Small intestine (tissue), 16 donors: Measurements from ENCODE around the gene SUMF1. TPM values are rescaled to one million over a fixed set of nuclear protein-coding genes. Genes with fewer than 3 reads are reported as not detected.

Source experiments
- DNase-seq, 2 donors: peaks; one replicate each; pipeline versions ENCODE4 v3.0.0 to v3.0.0-alpha.2; 2013
- FAIRE-seq: peaks from 2 replicates; lab custom pipeline; 2012; peaks lifted over from hg19 to GRCh38; lab: Jason Lieb, UNC
- H3K27ac ChIP-seq, 3 donors: one replicate each; pipeline ENCODE4 v1.5.1; 2013; ENCODE audit warnings: low read length in 2 of 3, mild to moderate bottlenecking in 2 of 3, control low read depth in 1 of 3, inconsistent platforms in 1 of 3, low read depth in 1 of 3, moderate library complexity in 1 of 3
- H3K27me3 ChIP-seq, 3 donors: one replicate each; pipeline ENCODE4 v1.6.1; 2013; ENCODE audit warnings: low read length in 3 of 3, inconsistent platforms in 1 of 3; ENCODE audit not compliant: control insufficient read depth in 3 of 3, insufficient read depth in 3 of 3
- H3K36me3 ChIP-seq, 3 donors: one replicate each; pipeline ENCODE4 v1.6.1; 2013; ENCODE audit warnings: low read length in 3 of 3, inconsistent platforms in 1 of 3, low read depth in 1 of 3, mild to moderate bottlenecking in 1 of 3, moderate library complexity in 1 of 3; ENCODE audit not compliant: control insufficient read depth in 3 of 3, insufficient read depth in 2 of 3
- H3K4me1 ChIP-seq, 3 donors: one replicate each; pipeline ENCODE4 v1.6.1; 2013; ENCODE audit warnings: low read length in 2 of 3, inconsistent platforms in 1 of 3, low read depth in 1 of 3, mild to moderate bottlenecking in 1 of 3, moderate library complexity in 1 of 3; ENCODE audit not compliant: control insufficient read depth in 3 of 3, insufficient read depth in 2 of 3
- H3K4me3 ChIP-seq, 3 donors: one replicate each; pipeline ENCODE4 v1.5.1; 2013; ENCODE audit warnings: low read length in 3 of 3, control low read depth in 1 of 3, inconsistent platforms in 1 of 3, low read depth in 1 of 3, mild to moderate bottlenecking in 1 of 3, moderate library complexity in 1 of 3
- H3K9me3 ChIP-seq, 2 donors: one replicate each; pipeline ENCODE4 v1.6.1; 2013; ENCODE audit warnings: low read depth in 1 of 2, low read length in 1 of 2; ENCODE audit not compliant: control insufficient read depth in 2 of 2, insufficient read depth in 1 of 2
- WGBS, 3 donors: extraction: QIAGEN DNeasy Blood & Tissue Kit; methylation state at CpG; one replicate each; pipeline ENCODE4 v1.1.7; 2013; 5-methylcytosine and 5-hydroxymethylcytosine counted together
- long read RNA-seq, 10 donors: transcript quantifications; one replicate each; lab custom pipeline, GENCODE V29; 2026
- polyA plus RNA-seq, 4 donors: library from polyadenylated mRNA; stranded (reverse) in 3 of 4; unstranded in 1 of 4; fragments of 200-250 nt in 3 of 4; fragments of 120-200 nt in 1 of 4; gene quantifications; one replicate each; pipeline versions ENCODE4 v1.2.1 to v1.2.3, GENCODE V29; 2013
- donor health status: healthy with polysubstance abuse.
- donor health status: control.
- donor health status: control.
- donor health status: Bipolar disorder and iron deficiency.
- donor health status: healthy.

The SUMF1 gene
- 10 to 100 TPM in 2 of 4 donors, 1 to 10 TPM in 2; 3.8 to 39.0 (median 14.4) TPM for polyA plus RNA-seq
- long read RNA-seq, donor 1: 0 reads
- long read RNA-seq, donor 2, transcript SUMF1-201 (9 exons, 2,159 nt): major isoform, 9 of 9 reads
- long read RNA-seq, donor 2, partial matches to known transcripts: 0 of 9 reads
- long read RNA-seq, donor 2, other reads (novel, unspliced or antisense): 0 of 9 reads
- long read RNA-seq, donor 3, transcript SUMF1-201 (9 exons, 2,159 nt): major isoform, 9 of 39 reads
- long read RNA-seq, donor 3, partial matches to known transcripts: 30 of 39 reads
- long read RNA-seq, donor 3, other reads (novel, unspliced or antisense): 0 of 39 reads
- long read RNA-seq, donor 4: 0 reads
- long read RNA-seq, donor 5, partial matches to known transcripts: 0 of 3 reads
- long read RNA-seq, donor 5, other reads (novel, unspliced or antisense): 0 of 3 reads
- long read RNA-seq, donor 6, transcript SUMF1-201 (9 exons, 2,159 nt): major isoform, 11 of 12 reads
- long read RNA-seq, donor 6, partial matches to known transcripts: 0 of 12 reads
- long read RNA-seq, donor 6, other reads (novel, unspliced or antisense): 0 of 12 reads
- long read RNA-seq, donor 7: 0 reads
- long read RNA-seq, donor 8: 0 reads
- long read RNA-seq, donor 9, partial matches to known transcripts: 0 of 2 reads
- long read RNA-seq, donor 9, other reads (novel, unspliced or antisense): 0 of 2 reads
- long read RNA-seq, donor 10, transcript SUMF1-201 (9 exons, 2,159 nt): major isoform, 18 of 18 reads
- long read RNA-seq, donor 10, partial matches to known transcripts: 0 of 18 reads
- long read RNA-seq, donor 10, other reads (novel, unspliced or antisense): 0 of 18 reads

- FAIRE-seq: no peak
- Histone ChIP-seq H3K27me3 (peaks cover 0 to 8% (median 0%) of the 10 kb centered on the region in 3 donors), H3K9me3 (no peaks in the 10 kb centered on the region), H3K36me3 (no peaks in the 10 kb centered on the region), H3K4me1 (no peaks in the 10 kb centered on the region), H3K4me3 (peak within 1 kb of the TSS; percentile 83 to 97 (median 91)), H3K27ac (peak within 1 kb of the TSS; percentile 78 to 97 (median 94))
- 0 to 1% (median 1%) methylated on average over 47 of the region's 47 CpGs for WGBS, 3 donors
- peak; percentile 86 to 94 for DNase-seq
These were observed at the start of gene SUMF1 for GRCh38 chr3:4466741-4467521. TSS of gene SUMF1 (minus strand) at chr3:4467269. CDS start at chr3:4467245, 24 bp downstream.

GRCh38 chr3:4515916-4516579 is 49.0 kb upstream of the SUMF1 start:
- Histone ChIP-seq H3K4me3 (no peak overlapping the region), H3K27ac (no peak overlapping the region), H3K4me1 (no peaks in the 10 kb centered on the region), H3K9me3 (no peaks in the 10 kb centered on the region), H3K27me3 (no peaks in the 10 kb centered on the region), H3K36me3 (peaks cover 0 to 2% (median 0%) of the 10 kb centered on the region in 3 donors)
- no peak for DNase-seq
- WGBS, 3 donors: 80 to 82% (median 80%) methylated on average over 7 of the region's 7 CpGs
- FAIRE-seq: no peak

DNA sequence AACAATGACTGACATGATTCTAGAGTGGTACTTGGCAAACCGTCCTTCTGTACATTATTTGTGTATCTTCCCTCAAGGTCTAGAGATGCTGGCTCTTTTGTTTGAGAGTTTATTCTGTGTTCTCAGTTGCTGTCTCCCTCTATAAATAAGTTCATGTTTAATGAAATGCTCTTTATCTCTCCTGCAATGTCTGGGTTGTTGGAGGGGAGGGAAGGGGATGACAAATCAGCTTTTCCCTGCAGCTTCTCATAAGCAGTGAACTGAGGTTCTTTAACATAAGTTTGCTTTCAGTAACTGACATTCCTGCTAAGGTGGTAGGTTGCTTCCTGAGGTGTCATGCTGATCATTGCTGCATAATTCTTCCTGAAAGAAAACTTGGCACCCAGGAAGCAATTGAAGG is 47.8 kb upstream of the SUMF1 start:
- no peak overlapping the region for H3K27ac ChIP-seq
- H3K4me1 ChIP-seq: no peaks in the 10 kb centered on the region
- no peak for DNase-seq
- H3K4me3 ChIP-seq: no peak overlapping the region
- H3K27me3 ChIP-seq: no peaks in the 10 kb centered on the region
- no peak for FAIRE-seq
- H3K36me3 ChIP-seq: peaks cover 0 to 2% (median 0%) of the 10 kb centered on the region in 3 donors
- H3K9me3 ChIP-seq: no peaks in the 10 kb centered on the region
- WGBS, 3 donors: 82 to 86% (median 86%) methylated on average over 1 of the region's 1 CpG

GRCh38 chr3:4514321-4514720 is 47.3 kb upstream of the SUMF1 start:
- H3K36me3 ChIP-seq: peaks cover 0 to 2% (median 0%) of the 10 kb centered on the region in 3 donors
- no peaks in the 10 kb centered on the region for H3K9me3 ChIP-seq
- H3K27ac ChIP-seq: no peak overlapping the region
- no peaks in the 10 kb centered on the region for H3K27me3 ChIP-seq
- WGBS, 3 donors: 89 to 93% (median 90%) methylated on average over 5 of the region's 5 CpGs
- FAIRE-seq (no peak), DNase-seq (no peak)
- H3K4me3 ChIP-seq: no peak overlapping the region
- H3K4me1 ChIP-seq: no peaks in the 10 kb centered on the region

- Histone ChIP-seq H3K4me3 (no peak overlapping the region), H3K27me3 (no peaks in the 10 kb centered on the region), H3K4me1 (no peaks in the 10 kb centered on the region), H3K27ac (peak overlapping the region in 1 of 3 donors; percentile 27), H3K9me3 (no peaks in the 10 kb centered on the region), H3K36me3 (peaks cover 0 to 2% (median 0%) of the 10 kb centered on the region in 3 donors)
- DNase-seq: peak in 1 of 2 donors; percentile 11
- WGBS, 3 donors: 58 to 84% (median 75%) methylated on average over 15 of the region's 15 CpGs
- FAIRE-seq: no peak
These were observed 46.0 kb upstream of the SUMF1 start for GRCh38 chr3:4512895-4513616.

DNA sequence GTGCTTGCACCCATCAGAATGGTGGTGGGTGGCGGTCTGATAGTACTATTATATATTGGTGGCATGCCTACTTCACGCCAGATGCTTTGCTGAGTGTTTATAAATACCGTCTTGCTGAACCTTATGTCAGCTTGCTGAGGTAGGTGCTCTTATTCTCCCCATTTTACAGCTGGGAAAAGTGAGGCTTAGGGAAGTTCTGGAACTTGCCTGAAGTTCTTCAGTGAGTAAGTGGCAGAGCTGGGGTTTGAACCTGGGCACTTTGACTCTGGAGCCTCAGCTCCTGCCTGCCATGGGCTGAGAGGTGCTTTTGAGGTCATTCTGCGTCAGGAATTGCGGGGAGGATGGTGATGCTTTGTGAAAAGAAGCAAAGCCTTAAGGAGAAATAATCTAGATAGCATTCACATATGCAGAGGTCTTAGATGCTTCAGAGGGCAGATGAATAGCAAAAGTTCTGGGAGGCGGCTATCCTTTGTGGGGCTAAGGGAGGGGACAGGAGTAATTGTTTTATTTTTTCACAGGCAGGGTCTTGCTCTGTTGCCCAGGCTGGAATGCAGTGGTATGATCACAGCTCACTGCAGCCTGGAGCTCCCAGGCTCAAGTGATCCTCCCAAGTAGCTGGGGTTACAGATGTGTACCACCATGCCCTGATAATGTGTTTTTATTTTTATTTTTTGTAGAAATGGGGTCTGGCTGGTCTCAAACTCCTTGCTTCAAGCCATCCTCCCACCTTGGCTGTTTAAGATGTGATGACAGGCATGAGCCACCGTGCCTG is 44.6 kb upstream of the SUMF1 start:
- no peaks in the 10 kb centered on the region for H3K9me3 ChIP-seq
- FAIRE-seq (no peak), DNase-seq (no peak)
- H3K4me3 ChIP-seq: no peak overlapping the region
- no peaks in the 10 kb centered on the region for H3K36me3 ChIP-seq
- 80 to 82% (median 81%) methylated on average over 7 of the region's 7 CpGs for WGBS, 3 donors
- no peaks in the 10 kb centered on the region for H3K4me1 ChIP-seq
- H3K27me3 ChIP-seq: no peaks in the 10 kb centered on the region
- H3K27ac ChIP-seq: no peak overlapping the region
